K562 (cell line): ENCODE results near the gene SLC38A2. TPM values are rescaled to one million over a fixed set of nuclear protein-coding genes. Genes with fewer than 3 reads are reported as not detected.

ENCODE experiments used
- ATF2 ChIP-seq: sonication (generic); formaldehyde crosslinking; IDR thresholded peaks from 2 replicates; pipeline ENCODE4 v1.8.1; 2022; ENCODE audit warnings: missing genetic modification reagents
- CHD1 ChIP-seq: fragments of 200-600 bp; sonication (generic); IDR thresholded peaks from one replicate; pipeline ENCODE4 v1.6.1; 2012; ENCODE audit warnings: mild to moderate bottlenecking, moderate library complexity, low read length, inconsistent platforms
- DDX20 ChIP-seq: fragments of 450-650 bp; IDR thresholded peaks from 2 replicates; pipeline ENCODE4 v1.6.1; 2016; ENCODE audit warnings: missing genetic modification characterization, low read depth, mild to moderate bottlenecking, missing compliant biosample characterization, moderate library complexity
- ERF ChIP-seq: fragments of 450-650 bp; formaldehyde crosslinking; IDR thresholded peaks from 2 replicates; pipeline ENCODE4 v1.4.0; 2020; ENCODE audit warnings: mild to moderate bottlenecking, mixed read lengths
- NFE2L1 ChIP-seq: fragments of 450-650 bp; IDR thresholded peaks from 2 replicates; pipeline ENCODE4 v1.6.1; 2016; ENCODE audit warnings: missing genetic modification characterization, low read depth, mild to moderate bottlenecking, missing compliant biosample characterization, moderate library complexity, borderline replicate concordance
- POLR2AphosphoS5 ChIP-seq: IDR thresholded peaks from 2 replicates; pipeline ENCODE4 v1.6.1; 2011; ENCODE audit warnings: mild to moderate bottlenecking, low read depth, low read length, moderate library complexity; ENCODE audit not compliant: control insufficient read depth, insufficient read depth
- PTRF ChIP-seq: fragments of 450-650 bp; IDR thresholded peaks from 2 replicates; pipeline ENCODE4 v1.6.1; 2016; ENCODE audit warnings: mild to moderate bottlenecking, missing genetic modification characterization, missing compliant biosample characterization
- TCF3 ChIP-seq: sonication (generic); formaldehyde crosslinking; IDR thresholded peaks from 2 replicates; pipeline ENCODE4 v1.4.0; 2020; ENCODE audit warnings: mild to moderate bottlenecking, missing genetic modification reagents
- THRB ChIP-seq: fragments of 450-650 bp; formaldehyde crosslinking; conservative IDR thresholded peaks from 2 replicates; pipeline ENCODE4 v1.4.0; 2022; ENCODE audit warnings: mild to moderate bottlenecking, missing genetic modification characterization
- TRIM24 ChIP-seq, 2 experiments: fragments of 450-650 bp; IDR thresholded peaks; 2 replicates each; pipeline ENCODE4 v1.6.1; 2016
- ZC3H11A ChIP-seq: IDR thresholded peaks from 2 replicates; pipeline ENCODE4 v1.6.1; 2012; ENCODE audit warnings: low read depth, low read length, improper control_type of control experiment
- polyA plus RNA-seq, 8 experiments: library from polyadenylated mRNA; depleted of rRNA in 4 of 8; stranded (reverse) in 5 of 8; unstranded in 3 of 8; fragments of >200 nt; fragmentation: Nextera tagmentation in 2 of 8; fragmentation: Illumina TruSeq in 1 of 8; extraction: Ambion mirVana in 2 of 8; extraction: Trizol in 1 of 8; gene quantifications; 2 replicates each; pipeline versions ENCODE4 v1.2.1 to v1.2.3, GENCODE V29; 2011 to 2014; ENCODE audit warnings: inconsistent platforms in 1 of 8, missing spikeins in 1 of 8
- total RNA-seq, 7 experiments: library from RNA; depleted of rRNA in 6 of 7; stranded (reverse); fragments of >200 nt in 6 of 7; fragmentation: Illumina TruSeq in 2 of 7; extraction: Trizol in 2 of 7; gene quantifications; 2 replicates each; pipeline versions ENCODE4 v1.2.1 to v1.2.3, GENCODE V29; 2011 to 2021; ENCODE audit warnings: low replicate concordance in 1 of 7
- TF ChIP-seq, protein P1 (sequence below): fragments of 250-450 bp; sonication (Bioruptor Pico); IDR thresholded peaks from 2 replicates; pipeline ENCODE4 v1.5.0; 2021; ENCODE audit warnings: mild to moderate bottlenecking, borderline replicate concordance

The SLC38A2 gene
- total and polyA plus RNA-seq, 9 of the 15 experiments (the other 6 are each of a cell fraction or from before 2014, with no cell fraction given) = 98.7 to 292 (median 143) TPM

DNA sequence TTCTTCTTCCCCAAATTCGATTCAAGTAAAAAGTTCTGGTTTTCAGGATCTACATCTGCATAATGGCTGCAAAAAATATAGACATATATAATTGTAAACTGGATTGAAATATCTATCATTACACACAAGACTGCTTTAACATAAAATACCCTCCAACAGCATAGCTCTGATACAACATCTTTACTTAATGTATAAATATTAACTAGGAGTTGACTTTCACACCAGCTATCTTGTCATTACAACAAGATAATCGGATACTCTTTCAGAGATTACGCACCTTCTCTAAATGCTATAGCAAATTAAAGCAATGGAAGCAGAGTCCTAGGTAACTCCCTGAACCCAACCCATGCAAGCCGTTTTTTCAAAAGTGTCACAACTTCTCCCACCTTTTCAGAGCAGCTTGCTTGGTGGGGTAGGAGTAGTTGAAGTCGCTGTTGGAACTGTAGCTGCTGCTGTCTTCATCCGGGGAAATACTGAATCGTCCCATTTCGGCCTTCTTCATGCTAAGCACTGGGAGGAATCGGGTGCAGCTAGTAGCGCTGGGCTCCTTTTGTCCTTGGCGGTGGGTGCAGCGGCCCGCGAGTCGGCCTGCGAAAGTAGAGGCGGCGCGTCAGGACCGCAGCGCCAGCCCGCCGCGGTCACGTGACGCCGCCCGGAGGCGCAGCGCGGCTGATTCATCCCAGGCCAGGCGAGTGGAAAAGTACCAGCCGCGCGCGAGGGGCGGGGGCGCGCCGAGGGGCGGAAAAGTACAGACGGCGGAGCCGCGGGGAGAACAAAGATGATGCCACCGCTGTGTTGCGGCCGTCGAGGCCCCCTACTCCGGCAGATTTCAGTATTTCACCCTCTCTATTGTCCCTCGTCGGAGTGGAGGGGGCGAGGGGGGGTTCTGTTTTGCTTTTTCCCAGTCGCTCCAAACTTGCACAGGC, 1.5 kb downstream of the SLC38A2 start (continued):
- TF ChIP-seq POLR2AphosphoS5 (peak; percentile 42; the same call in 1 of the 2 replicates), ZC3H11A (no peak), DDX20 (tag) (no peak), PTRF (tag) (no peak), THRB (CRISPR knock-in tag) (0 out of 2 replicates have a peak, but pooled peaks have one; percentile 39), TCF3 (CRISPR knock-in tag) (peak; percentile 32; the same call in 1 of the 2 replicates), ERF (CRISPR knock-in tag) (no peak; the same call in 1 of the 2 replicates), CHD1 (no peak), ATF2 (no peak), NFE2L1 (tag) (no peak), TRIM24 (IDR thresholded peaks at IDR 0.05) (no peak)
- TF ChIP-seq, protein P1, sequence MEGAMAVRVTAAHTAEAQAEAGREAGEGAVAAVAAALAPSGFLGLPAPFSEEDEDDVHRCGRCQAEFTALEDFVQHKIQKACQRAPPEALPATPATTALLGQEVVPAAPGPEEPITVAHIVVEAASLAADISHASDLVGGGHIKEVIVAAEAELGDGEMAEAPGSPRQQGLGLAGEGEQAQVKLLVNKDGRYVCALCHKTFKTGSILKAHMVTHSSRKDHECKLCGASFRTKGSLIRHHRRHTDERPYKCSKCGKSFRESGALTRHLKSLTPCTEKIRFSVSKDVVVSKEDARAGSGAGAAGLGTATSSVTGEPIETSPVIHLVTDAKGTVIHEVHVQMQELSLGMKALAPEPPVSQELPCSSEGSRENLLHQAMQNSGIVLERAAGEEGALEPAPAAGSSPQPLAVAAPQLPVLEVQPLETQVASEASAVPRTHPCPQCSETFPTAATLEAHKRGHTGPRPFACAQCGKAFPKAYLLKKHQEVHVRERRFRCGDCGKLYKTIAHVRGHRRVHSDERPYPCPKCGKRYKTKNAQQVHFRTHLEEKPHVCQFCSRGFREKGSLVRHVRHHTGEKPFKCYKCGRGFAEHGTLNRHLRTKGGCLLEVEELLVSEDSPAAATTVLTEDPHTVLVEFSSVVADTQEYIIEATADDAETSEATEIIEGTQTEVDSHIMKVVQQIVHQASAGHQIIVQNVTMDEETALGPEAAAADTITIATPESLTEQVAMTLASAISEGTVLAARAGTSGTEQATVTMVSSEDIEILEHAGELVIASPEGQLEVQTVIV (CRISPR knock-in tag) = no peak
